ENCODE results near the gene MYO15B. TPM values are rescaled to one million over a fixed set of nuclear protein-coding genes. Genes with fewer than 3 reads are reported as not detected.

The MYO15B gene
- total and polyA plus RNA-seq, 2 of the 13 experiments (the other 11 are each of a cell fraction or from before 2014, with no cell fraction given), result 2.8 to 8.1 TPM

- TF ChIP-seq DZIP1 (CRISPR knock-in tag; IDR thresholded peaks at IDR 0.05) (peak; percentile 80; the same call in 1 of the 2 replicates), EED (CRISPR knock-in tag; IDR thresholded peaks at IDR 0.05) (no peak), DMTF1 (CRISPR knock-in tag; IDR thresholded peaks at IDR 0.05) (no peak), TAF1 (CRISPR knock-in tag; IDR thresholded peaks at IDR 0.05) (no peak), MLXIP (CRISPR knock-in tag; IDR thresholded peaks at IDR 0.05; ENCODE audit: borderline replicate concordance) (no peak), CENPT (CRISPR knock-in tag; IDR thresholded peaks at IDR 0.05; ENCODE audit: low read depth) (no peak), MATR3 (CRISPR knock-in tag; IDR thresholded peaks at IDR 0.05) (no peak), HDAC1 (CRISPR knock-in tag; IDR thresholded peaks at IDR 0.05) (no peak), ZNF883 (CRISPR knock-in tag; IDR thresholded peaks at IDR 0.05; ENCODE audit: not compliant biosample characterization) (peak; percentile 75), ZNF670 (CRISPR knock-in tag; IDR thresholded peaks at IDR 0.05; ENCODE audit: borderline replicate concordance) (no peak), NAIF1 (CRISPR knock-in tag; IDR thresholded peaks at IDR 0.05; ENCODE audit: borderline replicate concordance) (no peak), ZNF503 (CRISPR knock-in tag; IDR thresholded peaks at IDR 0.05) (no peak), ZNF512B (CRISPR knock-in tag; IDR thresholded peaks at IDR 0.05; ENCODE audit: borderline replicate concordance) (no peak), NFE2 (CRISPR knock-in tag; IDR thresholded peaks at IDR 0.05) (peak; percentile 38; the same call in 1 of the 2 replicates), SMARCC2 (IDR thresholded peaks at IDR 0.05) (no peak)
Measured at GRCh38 chr17:75601057-75601987, 13.7 kb downstream of the MYO15B start (continued).

Measured in HepG2 (cell line).